Pancreas (tissue), 10 donors: ENCODE results near the gene VPS8. TPM values are rescaled to one million over a fixed set of nuclear protein-coding genes. Genes with fewer than 3 reads are reported as not detected.

Experiments used
- ATAC-seq, 4 donors: fragments of 200-7000 bp; cut with Tn5 transposase; one replicate each; pipeline versions ENCODE4 v1.8.0 to v1.9.1; 2020; ENCODE audit warnings: mild to moderate bottlenecking in 4 of 4, moderate library complexity in 4 of 4
- DNase-seq, 6 donors: peaks; one replicate each; pipeline ENCODE4 v3.0.0-alpha.2; 2020
- FAIRE-seq: peaks from 2 replicates; lab custom pipeline; 2012; peaks lifted over from hg19 to GRCh38; lab: Jason Lieb, UNC
- H3K27ac ChIP-seq, 4 donors: fragments of 200-600 bp; sonication (generic); 1 replicate in 3 of 4; 2 replicates in 1 of 4; pipeline versions ENCODE4 v1.5.0 to v1.8.0; 2020
- H3K27me3 ChIP-seq, 4 donors: fragments of 200-600 bp; one replicate each; pipeline ENCODE4 v1.8.0; 2021
- H3K36me3 ChIP-seq, 3 donors: fragments of 200-600 bp; sonication (generic) in 1 of 3; one replicate each; pipeline versions ENCODE4 v1.5.0 to v1.8.0; 2020 to 2021
- H3K4me1 ChIP-seq, 3 donors: fragments of 200-600 bp; one replicate each; pipeline ENCODE4 v1.8.0; 2021
- H3K4me3 ChIP-seq, 4 donors: fragments of 200-600 bp; sonication (generic) in 2 of 4; one replicate each; pipeline versions ENCODE4 v1.5.0 to v1.8.0; 2020 to 2021
- H3K9me3 ChIP-seq, 4 donors: fragments of 200-600 bp; one replicate each; pipeline ENCODE4 v1.8.0; 2021
- WGBS, 2 donors: extraction: QIAGEN DNeasy Blood & Tissue Kit; methylation state at CpG; one replicate each; pipeline ENCODE4 v1.1.7; 2013; 5-methylcytosine and 5-hydroxymethylcytosine counted together
- intact Hi-C, 3 donors: fragments of 100-400 bp; cut with DNase I; formaldehyde crosslinking; loops; one replicate each; pipeline versions ENCODE4 v1.11.1 to v1.14.2; 2022
- polyA plus RNA-seq, 2 donors: library from polyadenylated mRNA; stranded (reverse); fragments of 200-250 nt; gene quantifications; one replicate each; pipeline ENCODE4 v1.2.3, GENCODE V29; 2013
- total RNA-seq, 6 donors: library from RNA; stranded (reverse); fragmentation: NEBNext Ultra II Directional in 4 of 6; extraction: Animal tissue kit (Norgen Biotek cat#: 25700) in 4 of 6; gene quantifications; one replicate each; pipeline versions ENCODE4 v1.2.1 to v1.2.4, GENCODE V29; 2021 to 2023
- TF ChIP-seq, protein P1 (sequence below), 4 donors: fragments of 200-600 bp; sonication (generic) in 3 of 4; IDR thresholded peaks; one replicate each; pipeline versions ENCODE4 v1.5.0 to v1.8.0; 2021; ENCODE audit warnings: antibody characterized with exemption in 4 of 4
- donor health status: healthy with polysubstance abuse.
- donor health status: DM: no; HTN: no; CAD: no; lungs with moderate emphysema.
- donor health status: DM: no; HTN: no; CAD: no.
- donor health status: control.
- donor health status: control.
- donor health status: Bipolar disorder and iron deficiency.
- donor health status: DM: yes; HTN: yes; CAD: no.
- donor health status: DM: no; HTN: no; CAD: no.
- donor health status: DM: no; HTN: no; CAD: no.
- donor health status: DM: yes; HTN: yes; CAD: no.

Gene VPS8
- total and polyA plus RNA-seq, 8 donors = 7.9 to 37.5 (median 19.2) TPM

DNA sequence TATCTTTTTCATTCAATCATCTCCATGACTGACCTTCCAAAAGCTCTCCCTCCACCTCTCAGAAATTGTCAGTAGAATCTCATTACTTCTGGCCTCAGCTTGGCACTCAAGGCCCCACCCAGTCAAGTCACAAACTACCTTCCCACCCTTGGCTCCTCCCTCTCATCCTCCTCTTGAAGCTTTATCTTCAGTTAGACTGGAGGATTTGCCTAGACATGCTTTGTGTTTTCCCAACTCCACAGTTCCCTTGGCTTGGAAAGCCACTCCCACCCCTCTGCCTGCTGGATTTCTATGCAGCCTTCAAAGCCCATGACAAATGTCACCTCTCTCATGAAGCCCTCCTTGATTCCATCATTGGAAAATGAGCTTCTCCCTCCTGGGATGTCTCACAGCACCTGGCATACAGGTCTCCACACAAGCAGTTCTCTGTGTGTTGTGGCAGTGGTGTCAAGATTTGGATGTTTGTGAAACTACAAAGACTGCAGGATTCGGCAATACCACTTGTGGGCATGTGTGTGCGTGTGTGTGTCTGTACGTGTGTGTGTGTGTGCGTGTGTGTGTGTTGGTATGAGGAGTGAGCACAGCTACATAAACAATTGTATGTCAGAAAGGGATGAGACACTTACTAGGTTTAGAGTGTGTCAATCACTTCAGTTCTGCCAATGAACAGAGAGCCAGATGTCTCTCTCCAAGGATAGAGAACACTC, 45.3 kb upstream of the VPS8 start:
- ATAC-seq (no peak), DNase-seq (peak in 1 of 6 donors; percentile 5), FAIRE-seq (no peak)
- Histone ChIP-seq H3K27me3 (no peaks in the 10 kb centered on the region), H3K9me3 (no peaks in the 10 kb centered on the region), H3K27ac (no peak overlapping the region), H3K4me3 (no peak overlapping the region), H3K4me1 (peaks cover 4 to 9% (median 9%) of the 10 kb centered on the region in 3 donors), H3K36me3 (no peaks in the 10 kb centered on the region)
- TF ChIP-seq, protein P1, sequence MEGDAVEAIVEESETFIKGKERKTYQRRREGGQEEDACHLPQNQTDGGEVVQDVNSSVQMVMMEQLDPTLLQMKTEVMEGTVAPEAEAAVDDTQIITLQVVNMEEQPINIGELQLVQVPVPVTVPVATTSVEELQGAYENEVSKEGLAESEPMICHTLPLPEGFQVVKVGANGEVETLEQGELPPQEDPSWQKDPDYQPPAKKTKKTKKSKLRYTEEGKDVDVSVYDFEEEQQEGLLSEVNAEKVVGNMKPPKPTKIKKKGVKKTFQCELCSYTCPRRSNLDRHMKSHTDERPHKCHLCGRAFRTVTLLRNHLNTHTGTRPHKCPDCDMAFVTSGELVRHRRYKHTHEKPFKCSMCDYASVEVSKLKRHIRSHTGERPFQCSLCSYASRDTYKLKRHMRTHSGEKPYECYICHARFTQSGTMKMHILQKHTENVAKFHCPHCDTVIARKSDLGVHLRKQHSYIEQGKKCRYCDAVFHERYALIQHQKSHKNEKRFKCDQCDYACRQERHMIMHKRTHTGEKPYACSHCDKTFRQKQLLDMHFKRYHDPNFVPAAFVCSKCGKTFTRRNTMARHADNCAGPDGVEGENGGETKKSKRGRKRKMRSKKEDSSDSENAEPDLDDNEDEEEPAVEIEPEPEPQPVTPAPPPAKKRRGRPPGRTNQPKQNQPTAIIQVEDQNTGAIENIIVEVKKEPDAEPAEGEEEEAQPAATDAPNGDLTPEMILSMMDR (IDR thresholded peaks at IDR 0.05) = no peak
- WGBS, 2 donors = 83 to 85% methylated on average over 4 of the region's 4 CpGs
- intact Hi-C loops = no loop called here

DNA sequence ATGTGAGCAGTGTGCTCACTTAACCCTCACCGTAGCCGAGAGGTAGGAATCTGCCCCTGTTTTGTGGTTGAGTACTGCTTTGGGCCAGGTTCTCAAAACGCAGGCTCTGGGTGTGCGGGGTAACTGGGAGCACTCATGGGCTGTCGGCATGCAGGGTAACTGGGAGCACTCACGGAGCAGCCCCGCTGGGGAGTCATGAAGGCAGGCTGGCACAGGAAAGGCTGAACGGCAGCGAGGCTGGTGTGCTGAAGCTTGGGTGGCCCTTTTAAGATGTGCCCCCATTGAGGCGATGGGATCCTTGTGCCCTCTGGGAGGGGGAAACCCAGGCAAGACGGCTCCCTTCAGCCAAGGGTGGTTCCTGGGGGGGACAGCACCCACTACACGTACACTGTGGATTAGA, 44.6 kb upstream of the VPS8 start:
- ATAC-seq = no peak
- 85 to 92% methylated on average over 12 of the region's 12 CpGs for WGBS, 2 donors
- TF ChIP-seq, protein P1 (IDR thresholded peaks at IDR 0.05) = no peak
- H3K9me3 ChIP-seq = no peaks in the 10 kb centered on the region
- DNase-seq = no peak
- H3K27me3 ChIP-seq = no peaks in the 10 kb centered on the region
- no peak overlapping the region for H3K27ac ChIP-seq
- H3K4me3 ChIP-seq = no peak overlapping the region
- intact Hi-C loops = no loop called here
- no peak for FAIRE-seq
- H3K4me1 ChIP-seq = peaks cover 0 to 2% (median 2%) of the 10 kb centered on the region in 3 donors
- H3K36me3 ChIP-seq = no peaks in the 10 kb centered on the region

DNA sequence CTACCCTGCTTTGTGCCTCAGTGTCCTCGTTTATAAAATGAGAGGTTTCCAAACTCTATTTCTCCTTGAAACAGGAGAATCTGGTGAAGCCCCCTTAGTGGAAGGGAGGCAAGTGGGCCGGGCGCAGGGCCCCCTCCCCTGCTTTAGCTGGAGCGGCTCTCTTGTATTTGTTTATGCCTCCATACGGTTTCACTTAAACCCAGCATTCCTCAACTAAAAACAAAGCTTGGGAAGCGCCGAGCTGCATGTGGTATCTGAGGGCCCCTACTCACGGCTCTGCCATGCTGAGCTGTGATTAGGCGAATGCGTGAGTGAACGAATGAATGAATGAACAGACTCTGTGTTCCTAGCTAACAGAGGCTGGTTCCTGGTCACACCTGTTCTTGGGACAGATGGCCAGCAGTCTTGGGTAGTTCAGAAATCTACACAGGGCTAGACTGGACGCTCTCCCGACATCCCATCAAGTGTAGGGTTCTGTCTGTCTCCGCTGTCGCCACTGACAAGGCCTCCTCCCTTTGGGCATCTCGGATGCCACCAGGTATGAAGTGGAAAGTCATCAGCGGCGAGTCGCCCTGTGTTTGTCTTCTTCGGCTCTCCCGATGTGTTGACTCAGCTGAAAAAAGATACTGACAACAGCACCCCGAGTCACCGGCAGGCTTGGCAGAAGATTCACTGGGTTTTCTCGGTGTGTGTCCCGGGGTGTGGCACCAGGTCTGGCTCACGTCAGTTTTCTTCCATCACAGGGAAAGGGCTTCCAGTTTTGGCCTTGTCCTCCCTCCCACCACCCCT, 42.4 kb upstream of the VPS8 start:
- Histone ChIP-seq H3K27ac (no peak overlapping the region), H3K9me3 (no peaks in the 10 kb centered on the region), H3K4me1 (no peaks in the 10 kb centered on the region), H3K27me3 (no peaks in the 10 kb centered on the region), H3K36me3 (no peaks in the 10 kb centered on the region), H3K4me3 (no peak overlapping the region)
- intact Hi-C loops = no loop called here
- WGBS, 2 donors = 67 to 68% methylated on average over 26 of the region's 26 CpGs
- TF ChIP-seq, protein P1 (IDR thresholded peaks at IDR 0.05) = no peak
- DNase-seq (no peak), ATAC-seq (peak in 1 of 4 donors; percentile 6), FAIRE-seq (no peak)

DNA sequence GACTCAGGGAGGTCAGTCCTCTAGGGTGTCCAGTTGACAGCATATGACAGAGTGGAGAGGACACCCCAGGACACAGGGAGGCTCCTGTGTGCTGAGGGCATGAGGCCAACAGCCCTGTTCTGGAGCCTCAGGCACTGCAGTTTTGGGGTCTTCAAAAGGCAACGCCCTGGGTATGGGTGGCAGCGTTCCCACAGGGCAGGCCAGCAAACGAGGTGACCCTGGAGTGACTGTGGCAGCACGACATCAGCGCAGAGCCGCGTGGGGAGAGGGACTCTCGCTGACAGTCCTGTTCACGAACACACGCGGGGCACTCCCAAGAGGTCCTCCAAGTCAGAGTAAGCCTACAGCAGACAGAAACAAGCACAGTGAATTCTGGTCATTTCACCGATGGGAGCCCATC, 41.4 kb upstream of the VPS8 start:
- intact Hi-C loops = no loop called here
- H3K4me1 ChIP-seq = no peaks in the 10 kb centered on the region
- H3K36me3 ChIP-seq = no peaks in the 10 kb centered on the region
- ATAC-seq = no peak
- TF ChIP-seq, protein P1 (IDR thresholded peaks at IDR 0.05) = no peak
- H3K4me3 ChIP-seq = no peak overlapping the region
- WGBS, 2 donors = 90% methylated on average over 12 of the region's 12 CpGs
- no peak overlapping the region for H3K27ac ChIP-seq
- no peaks in the 10 kb centered on the region for H3K27me3 ChIP-seq
- H3K9me3 ChIP-seq = no peaks in the 10 kb centered on the region
- no peak for FAIRE-seq
- no peak for DNase-seq
